RWPE1 (cell line): ENCODE results near the gene MRPL45.

Source experiments
- CTCF ChIA-PET: fragments of 350-600 bp; sonication (Branson Sonifier 250); formaldehyde crosslinking; extraction: SDS; loops from one replicate; lab custom pipeline; 2021; lab: Yijun Ruan, JAX
- POLR2A ChIA-PET: fragments of 400-600 bp; formaldehyde crosslinking; extraction: SDS; loops from one replicate; lab custom pipeline; 2020; ENCODE audit warnings: antibody characterized with exemption; ENCODE audit not compliant: low non-redundant PET; lab: Yijun Ruan, JAX
- DNase-seq: peaks from one replicate; pipeline ENCODE4 v3.0.0; 2012; ENCODE audit warnings: low spot score
- H3K27ac ChIP-seq: fragments of 450-650 bp; 2 replicates; pipeline ENCODE4 v1.5.1; 2017
- TF ChIP-seq, protein P1 (sequence below): fragments of 450-650 bp; conservative IDR thresholded peaks from 2 replicates; pipeline ENCODE4 v1.5.1; 2017; ENCODE audit warnings: low read depth, mild to moderate bottlenecking

MRPL45 gene

DNA sequence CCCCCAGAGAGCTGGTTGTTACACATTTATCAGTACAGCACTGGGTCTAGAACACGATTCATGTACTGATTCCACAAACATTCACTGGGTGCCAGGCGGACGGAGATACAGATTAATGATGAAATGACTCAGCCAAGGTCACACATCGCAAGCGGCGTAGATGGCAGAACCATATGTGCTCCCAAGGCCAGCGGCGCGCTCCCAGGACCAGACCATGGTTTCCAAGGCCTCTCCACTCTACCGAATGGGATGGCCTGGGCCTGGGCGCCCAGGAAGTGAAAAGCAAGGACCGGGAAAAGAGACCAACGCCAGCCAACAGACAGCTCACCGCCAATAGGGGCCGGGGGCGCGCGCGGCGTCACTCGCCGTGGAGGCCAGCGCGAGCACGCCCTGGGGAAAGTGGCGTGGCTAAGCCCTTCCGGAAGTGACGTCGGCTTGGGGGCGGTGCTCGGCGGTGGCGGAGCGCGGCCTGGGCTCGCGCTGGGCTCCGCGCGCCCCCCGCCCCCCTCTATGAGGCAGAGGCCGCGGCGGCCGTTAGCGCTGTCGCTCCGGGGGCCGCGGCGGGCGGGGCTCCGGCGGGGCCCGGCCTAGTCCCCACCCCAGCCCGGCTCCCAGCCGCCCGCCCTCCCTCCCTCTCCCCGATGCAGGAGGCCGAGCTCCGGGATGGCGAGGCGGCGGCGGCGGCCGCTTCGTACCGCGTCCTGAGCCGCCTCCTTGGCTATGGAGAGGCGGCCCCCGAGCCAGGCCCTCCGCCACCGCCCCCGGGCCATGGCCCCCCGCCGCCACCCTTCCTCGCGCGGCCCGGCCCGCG lies 54.6 kb downstream of the MRPL45 start, which contains the start of gene SOCS7:
SOCS7 (plus strand) TSS at position 433 of the 811 bp plus-strand sequence; CDS start at position 642, 209 bp downstream.
- POLR2A ChIA-PET = interaction anchor here (0.7 kb wide), 2 partner anchors 16 to 99 kb away, joined by 3 to 9 read pairs; no protein-coding TSS in a partner anchor
- TF ChIP-seq, protein P1, sequence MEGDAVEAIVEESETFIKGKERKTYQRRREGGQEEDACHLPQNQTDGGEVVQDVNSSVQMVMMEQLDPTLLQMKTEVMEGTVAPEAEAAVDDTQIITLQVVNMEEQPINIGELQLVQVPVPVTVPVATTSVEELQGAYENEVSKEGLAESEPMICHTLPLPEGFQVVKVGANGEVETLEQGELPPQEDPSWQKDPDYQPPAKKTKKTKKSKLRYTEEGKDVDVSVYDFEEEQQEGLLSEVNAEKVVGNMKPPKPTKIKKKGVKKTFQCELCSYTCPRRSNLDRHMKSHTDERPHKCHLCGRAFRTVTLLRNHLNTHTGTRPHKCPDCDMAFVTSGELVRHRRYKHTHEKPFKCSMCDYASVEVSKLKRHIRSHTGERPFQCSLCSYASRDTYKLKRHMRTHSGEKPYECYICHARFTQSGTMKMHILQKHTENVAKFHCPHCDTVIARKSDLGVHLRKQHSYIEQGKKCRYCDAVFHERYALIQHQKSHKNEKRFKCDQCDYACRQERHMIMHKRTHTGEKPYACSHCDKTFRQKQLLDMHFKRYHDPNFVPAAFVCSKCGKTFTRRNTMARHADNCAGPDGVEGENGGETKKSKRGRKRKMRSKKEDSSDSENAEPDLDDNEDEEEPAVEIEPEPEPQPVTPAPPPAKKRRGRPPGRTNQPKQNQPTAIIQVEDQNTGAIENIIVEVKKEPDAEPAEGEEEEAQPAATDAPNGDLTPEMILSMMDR = no peak

DNA sequence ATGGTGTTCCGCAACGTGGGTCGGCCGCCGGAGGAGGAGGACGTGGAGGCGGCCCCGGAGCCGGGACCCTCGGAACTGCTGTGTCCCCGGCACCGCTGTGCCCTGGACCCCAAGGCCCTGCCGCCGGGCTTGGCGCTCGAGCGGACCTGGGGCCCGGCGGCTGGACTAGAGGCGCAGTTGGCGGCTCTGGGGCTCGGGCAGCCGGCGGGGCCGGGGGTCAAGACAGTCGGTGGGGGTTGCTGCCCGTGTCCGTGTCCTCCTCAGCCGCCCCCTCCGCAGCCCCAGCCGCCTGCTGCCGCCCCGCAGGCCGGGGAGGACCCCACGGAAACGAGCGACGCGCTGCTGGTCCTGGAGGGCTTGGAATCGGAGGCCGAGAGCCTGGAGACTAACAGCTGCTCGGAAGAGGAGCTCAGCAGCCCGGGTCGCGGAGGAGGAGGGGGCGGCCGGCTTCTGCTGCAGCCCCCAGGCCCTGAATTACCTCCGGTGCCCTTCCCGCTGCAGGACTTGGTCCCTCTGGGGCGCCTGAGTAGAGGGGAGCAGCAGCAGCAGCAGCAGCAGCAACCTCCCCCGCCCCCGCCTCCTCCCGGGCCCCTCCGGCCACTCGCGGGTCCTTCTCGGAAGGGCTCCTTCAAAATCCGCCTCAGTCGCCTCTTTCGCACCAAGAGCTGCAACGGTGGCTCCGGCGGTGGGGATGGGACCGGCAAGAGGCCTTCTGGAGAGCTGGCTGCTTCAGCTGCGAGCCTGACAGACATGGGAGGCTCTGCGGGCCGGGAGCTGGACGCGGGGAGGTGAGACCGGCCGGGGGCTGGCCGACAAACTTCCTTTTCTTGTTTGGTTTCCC lies 55.5 kb downstream of the MRPL45 start:
- TF ChIP-seq, protein P1 = no peak
- POLR2A ChIA-PET = no interaction called here
- peak overlapping the region; percentile 81 for H3K27ac ChIP-seq

More for the DNA sequence above, 54.6 kb downstream of the MRPL45 start, which contains the start of gene SOCS7:
- CTCF ChIA-PET = interaction anchor here (0.5 to 2.0 kb wide), 3 partner anchors 52 to 66 kb away, joined by 3 to 4 read pairs (median 4); no protein-coding TSS in a partner anchor
- H3K27ac ChIP-seq = peak within 1 kb of the TSS; percentile 81
- peak; percentile 84 for DNase-seq

DNA sequence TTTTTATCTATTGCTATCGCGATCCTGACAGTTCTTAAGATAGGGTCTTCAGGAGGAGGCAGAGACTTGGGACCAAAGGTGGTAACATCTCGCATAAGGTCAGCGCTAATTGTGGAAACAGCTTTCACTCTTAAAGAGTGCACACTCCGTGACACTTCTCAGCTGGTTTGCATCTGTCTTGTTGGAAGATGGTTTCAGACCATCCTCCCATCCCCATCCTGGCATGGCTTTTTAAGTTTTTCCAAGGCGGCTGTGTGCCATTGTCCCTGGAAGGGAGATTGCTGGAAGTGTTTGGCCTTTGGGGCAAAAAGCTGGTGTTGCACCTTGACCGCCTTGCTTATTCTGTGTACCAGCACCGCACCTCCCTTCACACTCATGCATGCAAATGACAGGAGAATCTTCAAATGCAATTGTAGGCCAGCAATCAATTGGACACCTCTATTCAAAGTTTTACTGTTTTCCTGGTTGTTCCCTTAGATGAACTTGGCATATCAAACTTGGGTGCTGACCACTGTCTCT lies 56.2 kb downstream of the MRPL45 start:
- no peak for DNase-seq
- POLR2A ChIA-PET = no interaction called here
- CTCF ChIA-PET = interaction anchor here (0.6 to 2.0 kb wide), 5 partner anchors 8 to 82 kb away, joined by 3 to 5 read pairs (median 4); no protein-coding TSS in a partner anchor
- TF ChIP-seq, protein P1 = no peak
- H3K27ac ChIP-seq = peak overlapping the region; percentile 81

More for the DNA sequence above, 55.5 kb downstream of the MRPL45 start:
- no peak for DNase-seq
- CTCF ChIA-PET = interaction anchor here (0.6 to 2.0 kb wide), 4 partner anchors 9 to 83 kb away, joined by 3 to 5 read pairs (median 4); no protein-coding TSS in a partner anchor

DNA sequence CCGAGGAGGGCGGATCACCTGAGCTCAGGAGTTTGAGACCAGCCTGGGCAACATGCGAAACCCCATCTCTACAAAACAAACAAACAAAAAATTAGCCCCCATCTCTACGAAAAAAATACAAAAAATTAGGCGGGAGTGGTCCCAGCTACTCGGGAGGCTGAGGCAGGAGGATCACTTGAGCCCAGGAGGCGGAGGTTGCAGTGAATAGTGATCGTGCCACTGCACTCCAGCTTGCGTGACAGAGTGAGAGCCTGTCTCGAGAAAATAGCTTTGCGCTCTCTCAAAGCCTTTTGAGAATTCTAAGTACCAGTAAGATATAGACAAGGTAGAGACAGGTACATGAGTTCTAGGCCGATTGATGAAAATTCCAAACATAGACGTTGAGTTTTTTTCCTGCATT lies 56.7 kb downstream of the MRPL45 start:
- DNase-seq = no peak
- ChIA-PET POLR2A (no interaction called here), CTCF (interaction anchor here (0.6 to 2.0 kb wide), 4 partner anchors 8 to 381 kb away, joined by 3 to 4 read pairs (median 4); no protein-coding TSS in a partner anchor)
- H3K27ac ChIP-seq = peak overlapping the region; percentile 81; the same call in 1 of the 2 replicates
- TF ChIP-seq, protein P1 = no peak

DNA sequence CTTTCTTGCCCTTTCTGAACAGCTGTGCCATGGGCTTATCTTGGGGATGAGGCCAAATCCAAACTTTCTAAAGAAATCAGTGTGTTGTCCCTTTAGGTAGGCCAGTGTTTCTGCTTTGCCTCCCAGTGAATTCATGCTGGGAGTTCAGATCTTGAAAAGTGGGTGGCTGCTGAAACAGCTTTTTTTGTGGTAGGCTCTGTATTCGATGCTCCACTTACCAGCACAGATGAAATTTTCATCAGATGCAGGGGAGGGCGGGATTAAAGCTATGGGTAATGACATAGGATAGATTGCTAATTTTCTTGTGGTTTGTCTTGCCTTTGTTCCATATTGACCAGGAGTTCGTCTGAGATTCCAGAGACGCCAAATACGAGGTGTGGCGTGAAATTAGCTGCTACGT lies 57.5 kb downstream of the MRPL45 start:
- ChIA-PET POLR2A (interaction anchor here (0.6 kb wide), 1 partner anchor 229 kb away, joined by 3 read pairs; no protein-coding TSS in a partner anchor), CTCF (interaction anchor here (0.6 to 1.4 kb wide), 6 partner anchors 21 to 487 kb away, joined by 3 to 4 read pairs (median 3); a partner anchor contains a TSS)
- DNase-seq = no peak

More for the DNA sequence above, 57.5 kb downstream of the MRPL45 start:
- H3K27ac ChIP-seq = no peak overlapping the region
- TF ChIP-seq, protein P1 = no peak
